Spleen (tissue), 11 donors: Measurements from ENCODE around the gene CMTM8. TPM values are rescaled to one million over a fixed set of nuclear protein-coding genes. Genes with fewer than 3 reads are reported as not detected.

Source experiments
- DNase-seq: peaks from one replicate; pipeline ENCODE4 v3.0.0-alpha.2; 2020
- H3K27ac ChIP-seq, 8 donors: fragments of 200-600 bp; sonication (generic) in 7 of 8; 1 replicate in 4 of 8; 2 replicates in 4 of 8; pipeline versions ENCODE4 v1.5.0 to v1.8.0; 2016 to 2021; ENCODE audit warnings: inconsistent platforms in 4 of 8, mild to moderate bottlenecking in 4 of 8, moderate library complexity in 1 of 8
- H3K27me3 ChIP-seq, 7 donors: fragments of 200-600 bp; sonication (generic) in 6 of 7; replicated peaks in 1 of 7; 1 replicate in 4 of 7; 2 replicates in 3 of 7; pipeline versions ENCODE4 v1.5.0 to v1.8.0; 2016 to 2021; ENCODE audit warnings: inconsistent platforms in 3 of 7, mild to moderate bottlenecking in 1 of 7
- H3K36me3 ChIP-seq, 6 donors: fragments of 200-600 bp; sonication (generic) in 5 of 6; 1 replicate in 4 of 6; 2 replicates in 2 of 6; pipeline versions ENCODE4 v1.5.0 to v1.8.0; 2016 to 2021; ENCODE audit warnings: inconsistent platforms in 2 of 6
- H3K4me1 ChIP-seq, 6 donors: fragments of 200-600 bp; sonication (generic) in 5 of 6; 1 replicate in 3 of 6; 2 replicates in 3 of 6; pipeline versions ENCODE4 v1.5.0 to v1.8.0; 2016 to 2021; ENCODE audit warnings: inconsistent platforms in 3 of 6
- H3K4me3 ChIP-seq, 8 donors: fragments of 200-600 bp; sonication (generic) in 7 of 8; 1 replicate in 4 of 8; 2 replicates in 4 of 8; pipeline versions ENCODE4 v1.5.0 to v1.8.0; 2016 to 2021; ENCODE audit warnings: inconsistent platforms in 4 of 8, mild to moderate bottlenecking in 4 of 8, moderate library complexity in 2 of 8
- H3K9me3 ChIP-seq, 8 donors: fragments of 200-600 bp; sonication (generic) in 7 of 8; 1 replicate in 4 of 8; 2 replicates in 4 of 8; pipeline versions ENCODE4 v1.5.0 to v1.8.0; 2016 to 2021; ENCODE audit warnings: inconsistent platforms in 4 of 8
- POLR2A ChIP-seq, 3 donors: fragments of 450-650 bp; IDR thresholded peaks; one replicate each; pipeline ENCODE4 v1.5.1; 2017; ENCODE audit warnings: antibody characterized with exemption in 3 of 3, mild to moderate bottlenecking in 1 of 3
- POLR2AphosphoS5 ChIP-seq, 3 donors: sonication (generic); formaldehyde crosslinking; IDR thresholded peaks; one replicate each; pipeline ENCODE4 v1.5.1; 2017; ENCODE audit warnings: antibody characterized with exemption in 3 of 3
- WGBS, 5 donors: extraction: QIAGEN DNeasy Blood & Tissue Kit in 3 of 5; methylation state at CpG; one replicate each; pipeline versions ENCODE4 v1.1.5 to v1.1.7; 2013 to 2018; 5-methylcytosine and 5-hydroxymethylcytosine counted together
- intact Hi-C: fragments of 100-400 bp; cut with DNase I; formaldehyde crosslinking; loops from one replicate; pipeline ENCODE4 v1.15.0; 2023; ENCODE audit warnings: low total_unique reads
- polyA plus RNA-seq, 3 donors: library from polyadenylated mRNA; stranded (reverse); fragments of 200-250 nt; gene quantifications; one replicate each; pipeline ENCODE4 v1.2.1, GENCODE V29; 2013
- total RNA-seq, 7 donors: library from RNA; depleted of rRNA in 3 of 7; stranded (reverse); fragments of >200 nt in 3 of 7; fragmentation: NEBNext Ultra II Directional in 4 of 7; extraction: Animal tissue kit (Norgen Biotek cat#: 25700) in 4 of 7; gene quantifications; one replicate each; pipeline versions ENCODE4 v1.1.0 to v1.2.1, GENCODE V29; 2016 to 2021
- TF ChIP-seq, protein P1 (sequence below), 11 experiments: fragments of 200-600 bp in 7 of 11; fragments of 450-650 bp in 4 of 11; sonication (generic) in 4 of 11; IDR thresholded peaks in 8 of 11; conservative IDR thresholded peaks in 3 of 11; 1 replicate in 7 of 11; 2 replicates in 4 of 11; pipeline versions ENCODE4 v1.4.0 to v1.8.0; 2016 to 2021; ENCODE audit warnings: antibody characterized with exemption in 11 of 11, inconsistent platforms in 4 of 11, mild to moderate bottlenecking in 1 of 11
- donor health status: healthy with polysubstance abuse.
- donor health status: DM: no; HTN: no; CAD: no; lungs with moderate emphysema.
- donor health status: DM: no; HTN: no; CAD: no.
- donor health status: Bipolar disorder and iron deficiency.
- donor health status: healthy.
- donor health status: DM: no; HTN: no; CAD: no.
- donor health status: DM: yes; HTN: yes; CAD: no.

The CMTM8 gene
- total and polyA plus RNA-seq, 10 donors, result 0.61 to 3.5 (median 1.6) TPM

DNA sequence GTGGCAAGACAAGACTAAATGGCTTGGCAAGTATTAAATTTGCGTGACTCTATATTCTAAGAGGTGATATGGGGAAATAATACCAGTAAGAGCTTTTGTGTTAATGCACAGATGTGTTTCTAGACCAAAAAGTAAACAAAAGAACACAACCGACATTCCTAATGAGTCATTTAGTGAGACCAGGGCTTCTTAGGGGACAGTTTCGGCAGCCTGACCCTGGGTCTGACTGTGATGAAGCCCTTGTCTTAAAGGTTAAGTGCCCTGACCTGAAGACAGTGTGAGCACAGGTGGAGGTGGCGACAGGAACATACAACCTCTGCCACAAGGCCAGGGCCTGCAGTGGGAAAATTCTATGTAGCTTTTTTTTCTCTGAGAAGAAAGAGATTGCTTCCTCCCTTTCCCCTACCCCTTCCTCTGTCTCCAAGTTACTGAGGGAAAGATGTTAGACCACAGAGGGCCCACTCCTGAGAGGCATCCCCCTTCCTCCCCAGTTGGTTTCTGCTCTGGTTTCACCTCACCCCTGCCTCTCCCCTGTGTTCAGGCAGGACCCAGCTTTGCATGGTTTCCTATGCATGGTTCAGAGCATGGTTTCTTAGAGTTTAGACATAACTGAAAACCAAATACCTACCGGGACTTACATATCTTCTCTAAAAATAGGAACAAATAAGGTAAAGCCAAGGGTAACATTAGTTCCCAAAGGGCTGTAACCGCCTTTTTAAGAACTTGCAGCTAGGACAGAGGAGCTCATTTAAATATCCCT is 128.3 kb downstream of the CMTM8 start:
- TF ChIP-seq POLR2A (IDR thresholded peaks at IDR 0.05) (no peak), POLR2AphosphoS5 (IDR thresholded peaks at IDR 0.05) (no peak)
- TF ChIP-seq, protein P1, sequence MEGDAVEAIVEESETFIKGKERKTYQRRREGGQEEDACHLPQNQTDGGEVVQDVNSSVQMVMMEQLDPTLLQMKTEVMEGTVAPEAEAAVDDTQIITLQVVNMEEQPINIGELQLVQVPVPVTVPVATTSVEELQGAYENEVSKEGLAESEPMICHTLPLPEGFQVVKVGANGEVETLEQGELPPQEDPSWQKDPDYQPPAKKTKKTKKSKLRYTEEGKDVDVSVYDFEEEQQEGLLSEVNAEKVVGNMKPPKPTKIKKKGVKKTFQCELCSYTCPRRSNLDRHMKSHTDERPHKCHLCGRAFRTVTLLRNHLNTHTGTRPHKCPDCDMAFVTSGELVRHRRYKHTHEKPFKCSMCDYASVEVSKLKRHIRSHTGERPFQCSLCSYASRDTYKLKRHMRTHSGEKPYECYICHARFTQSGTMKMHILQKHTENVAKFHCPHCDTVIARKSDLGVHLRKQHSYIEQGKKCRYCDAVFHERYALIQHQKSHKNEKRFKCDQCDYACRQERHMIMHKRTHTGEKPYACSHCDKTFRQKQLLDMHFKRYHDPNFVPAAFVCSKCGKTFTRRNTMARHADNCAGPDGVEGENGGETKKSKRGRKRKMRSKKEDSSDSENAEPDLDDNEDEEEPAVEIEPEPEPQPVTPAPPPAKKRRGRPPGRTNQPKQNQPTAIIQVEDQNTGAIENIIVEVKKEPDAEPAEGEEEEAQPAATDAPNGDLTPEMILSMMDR (IDR thresholded peaks at IDR 0.05 in 8 of 11, conservative IDR thresholded peaks at IDR 0.05 in 3 of 11), result no peak
- intact Hi-C loops, result no loop called here
- H3K4me1 ChIP-seq, result peaks cover 0 to 8% (median 0%) of the 10 kb centered on the region in 6 donors
- DNase-seq, result no peak
- no peak overlapping the region for H3K4me3 ChIP-seq
- no peak overlapping the region for H3K27ac ChIP-seq
- 54 to 79% (median 66%) methylated on average over 6 of the region's 6 CpGs for WGBS, 5 donors
- no peaks in the 10 kb centered on the region for H3K27me3 ChIP-seq
- H3K9me3 ChIP-seq, result no peaks in the 10 kb centered on the region
- H3K36me3 ChIP-seq, result no peaks in the 10 kb centered on the region

DNA sequence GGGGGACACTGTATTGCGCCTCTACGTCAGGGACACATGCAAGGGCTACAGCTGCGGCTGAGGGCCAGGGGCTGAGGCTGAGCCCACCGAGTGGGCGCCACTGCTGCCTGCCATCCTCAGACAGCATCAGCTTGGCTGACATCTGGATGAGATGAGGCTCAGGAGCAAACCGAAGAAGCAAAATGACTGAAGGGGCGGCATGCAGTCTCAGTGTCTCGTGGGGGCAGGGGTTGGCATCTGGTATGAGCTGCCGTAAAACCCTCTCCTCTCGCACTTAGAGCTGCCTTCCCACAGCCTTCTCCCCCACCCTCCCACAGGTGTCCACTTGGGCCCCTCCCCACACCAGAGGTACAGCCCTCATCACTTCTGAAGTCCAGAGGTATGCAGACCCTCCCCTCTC is 129.0 kb downstream of the CMTM8 start:
- peaks cover 0 to 11% (median 0%) of the 10 kb centered on the region in 6 donors for H3K4me1 ChIP-seq
- intact Hi-C loops, result no loop called here
- H3K4me3 ChIP-seq, result no peak overlapping the region
- TF ChIP-seq POLR2AphosphoS5 (IDR thresholded peaks at IDR 0.05) (no peak), POLR2A (IDR thresholded peaks at IDR 0.05) (no peak)
- TF ChIP-seq, protein P1 (IDR thresholded peaks at IDR 0.05 in 8 of 11, conservative IDR thresholded peaks at IDR 0.05 in 3 of 11), result no peak
- DNase-seq, result no peak
- no peaks in the 10 kb centered on the region for H3K9me3 ChIP-seq
- WGBS, 5 donors, result 61 to 92% (median 77%) methylated on average over 7 to 10 of the region's 10 CpGs
- no peak overlapping the region for H3K27ac ChIP-seq
- H3K36me3 ChIP-seq, result no peaks in the 10 kb centered on the region
- H3K27me3 ChIP-seq, result no peaks in the 10 kb centered on the region

DNA sequence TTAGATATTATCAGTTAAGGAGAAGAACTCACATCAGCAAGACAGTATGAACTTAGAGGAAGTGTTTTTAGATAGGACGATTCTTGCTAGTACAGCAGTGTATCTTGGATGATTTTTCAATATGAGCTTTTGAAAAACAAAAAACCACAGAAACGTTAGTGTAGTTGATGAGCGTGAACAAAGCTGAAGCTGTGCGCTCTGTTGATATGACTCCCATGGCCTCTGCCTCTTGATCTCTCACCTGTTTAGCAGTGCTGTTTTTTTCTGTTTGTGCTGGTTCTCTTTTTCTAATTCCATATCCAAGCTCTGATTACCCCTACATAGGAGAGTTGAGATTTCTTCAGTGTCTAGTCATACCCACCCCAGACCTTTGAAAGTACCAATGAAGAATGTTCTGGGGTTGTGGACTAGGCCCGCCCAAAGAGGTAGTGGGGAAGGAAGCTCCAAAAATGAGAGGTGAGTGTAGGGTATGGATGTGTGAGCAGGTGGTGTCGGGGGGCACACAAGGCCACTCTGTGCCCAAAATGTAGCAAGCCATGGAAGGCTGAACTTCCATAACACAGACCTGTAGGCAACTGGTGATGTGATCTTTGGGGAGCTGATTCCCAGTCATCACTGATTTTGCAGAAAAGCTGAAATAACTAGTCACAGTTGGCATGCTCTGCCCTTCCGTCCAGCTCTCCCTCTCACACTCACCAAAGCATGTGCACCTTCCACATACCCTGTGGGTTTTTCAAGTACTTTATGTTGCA is 133.2 kb downstream of the CMTM8 start:
- no peaks in the 10 kb centered on the region for H3K36me3 ChIP-seq
- peaks cover 0 to 21% (median 7%) of the 10 kb centered on the region in 6 donors for H3K4me1 ChIP-seq
- intact Hi-C loops, result loop anchor here (2.0 kb wide), 1 partner anchor 99 kb away; no protein-coding TSS in a partner anchor
- H3K27me3 ChIP-seq, result no peaks in the 10 kb centered on the region
- H3K9me3 ChIP-seq, result no peaks in the 10 kb centered on the region
- TF ChIP-seq, protein P1 (IDR thresholded peaks at IDR 0.05 in 8 of 11, conservative IDR thresholded peaks at IDR 0.05 in 3 of 11), result no peak
- no peak for TF ChIP-seq POLR2A (IDR thresholded peaks at IDR 0.05)
- no peak for TF ChIP-seq POLR2AphosphoS5 (IDR thresholded peaks at IDR 0.05)
- 45 to 63% (median 58%) methylated on average over 7 of the region's 7 CpGs for WGBS, 5 donors
- DNase-seq, result no peak
- H3K27ac ChIP-seq, result peak overlapping the region in 3 of 8 donors; percentile 41 to 66 (median 52)
- H3K4me3 ChIP-seq, result no peak overlapping the region

- intact Hi-C loops, result loop anchor here (2.0 kb wide), 1 partner anchor 99 kb away; no protein-coding TSS in a partner anchor
- TF ChIP-seq POLR2AphosphoS5 (IDR thresholded peaks at IDR 0.05), result no peak
- TF ChIP-seq, protein P1 (IDR thresholded peaks at IDR 0.05 in 8 of 11, conservative IDR thresholded peaks at IDR 0.05 in 3 of 11), result no peak
- TF ChIP-seq POLR2A (IDR thresholded peaks at IDR 0.05), result no peak
- H3K9me3 ChIP-seq, result no peaks in the 10 kb centered on the region
- H3K27ac ChIP-seq, result peak overlapping the region in 3 of 8 donors; percentile 41 to 66 (median 52)
- H3K4me3 ChIP-seq, result no peak overlapping the region
- peaks cover 0 to 21% (median 7%) of the 10 kb centered on the region in 6 donors for H3K4me1 ChIP-seq
- H3K36me3 ChIP-seq, result no peaks in the 10 kb centered on the region
- no peak for DNase-seq
- 79 to 87% (median 84%) methylated on average over 4 of the region's 4 CpGs for WGBS, 5 donors
- H3K27me3 ChIP-seq, result no peaks in the 10 kb centered on the region
Measured at GRCh38 chr3:32372213-32372490, 133.7 kb downstream of the CMTM8 start.
